GM21737 (cell line): ENCODE measurements around the gene IMMT.

Source experiments
- ATAC-seq: cut with Tn5 transposase; IDR thresholded peaks from one replicate; pipeline ENCODE4 v1.9.1; 2021; ENCODE audit warnings: mild to moderate bottlenecking, moderate library complexity; ENCODE audit not compliant: unreplicated experiment

IMMT gene

DNA sequence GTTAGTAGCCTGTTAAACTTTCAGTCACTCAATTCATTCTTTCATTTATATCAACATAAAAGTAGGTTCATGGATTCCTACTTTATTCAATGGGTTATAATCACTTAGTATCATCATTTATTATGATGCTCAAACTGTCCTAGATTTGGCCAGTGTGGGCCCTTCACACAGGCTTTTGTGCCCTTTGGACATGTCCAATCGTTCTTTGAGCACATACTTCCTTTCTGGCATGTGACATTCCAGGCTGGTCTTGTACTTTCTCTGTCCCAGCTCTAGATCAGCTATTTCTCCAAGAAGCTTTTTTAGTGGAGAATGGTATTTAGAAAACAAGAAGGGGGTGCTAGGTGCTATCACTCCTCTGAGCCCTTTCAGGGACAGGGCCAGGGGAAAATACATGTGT is 101.0 kb downstream of the IMMT start:
- no peak for ATAC-seq
